HG03378 (cell line): ENCODE results near the gene CPT1C.

Source experiments
- ATAC-seq: cut with Tn5 transposase; IDR thresholded peaks from one replicate; pipeline ENCODE4 v1.9.1; 2021; ENCODE audit warnings: mild to moderate bottlenecking, moderate library complexity; ENCODE audit not compliant: unreplicated experiment

CPT1C gene

GRCh38 chr19:49680421-49681351 lies 10.2 kb upstream of the CPT1C start:
- ATAC-seq: no peak

GRCh38 chr19:49681830-49682229 lies 9.1 kb upstream of the CPT1C start:
- no peak for ATAC-seq

GRCh38 chr19:49682274-49682673 lies 8.6 kb upstream of the CPT1C start:
- no peak for ATAC-seq

GRCh38 chr19:49683814-49684250 lies 7.1 kb upstream of the CPT1C start:
- ATAC-seq: no peak

- no peak for ATAC-seq
Measured at GRCh38 chr19:49684251-49684982, 6.5 kb upstream of the CPT1C start.

GRCh38 chr19:49684983-49685553 lies 5.8 kb upstream of the CPT1C start:
- ATAC-seq: no peak

- ATAC-seq: no peak
Measured at GRCh38 chr19:49685845-49686332, 5.0 kb upstream of the CPT1C start.

GRCh38 chr19:49686503-49687088 lies 4.3 kb upstream of the CPT1C start:
- ATAC-seq: no peak

- no peak for ATAC-seq
Measured at GRCh38 chr19:49687150-49687549, 3.8 kb upstream of the CPT1C start.

GRCh38 chr19:49687566-49688316 lies 3.2 kb upstream of the CPT1C start:
- no peak for ATAC-seq

- ATAC-seq: no peak
Measured at GRCh38 chr19:49688531-49689132, 2.3 kb upstream of the CPT1C start.

GRCh38 chr19:49689133-49690078 lies 1.5 kb upstream of the CPT1C start, which contains the start of gene ADM5:
Gene ADM5, plus strand, starts transcription at chr19:49689594. Its CDS starts 244 bp downstream, at chr19:49689838.
- ATAC-seq: no peak

- ATAC-seq: no peak
Measured at GRCh38 chr19:49690079-49690655, 749 bp upstream of the CPT1C start.

GRCh38 chr19:49691243-49692146 lies 579 bp downstream of the CPT1C start:
- no peak for ATAC-seq

GRCh38 chr19:49692147-49692506 lies 1.2 kb downstream of the CPT1C start:
- ATAC-seq: no peak

- no peak for ATAC-seq
Measured at GRCh38 chr19:49696115-49696514, 5.2 kb downstream of the CPT1C start.

GRCh38 chr19:49696865-49697264 lies 5.9 kb downstream of the CPT1C start:
- no peak for ATAC-seq
